Endodermal cell (in vitro differentiated cells): ENCODE measurements around the gene GLRX3. TPM values are rescaled to one million over a fixed set of nuclear protein-coding genes. Genes with fewer than 3 reads are reported as not detected.

ENCODE experiments used
- DNase-seq: peaks from one replicate; pipeline ENCODE4 v3.0.0-alpha.2; 2017
- H3K27ac ChIP-seq: 2 replicates; pipeline ENCODE4 v1.5.1; 2013; ENCODE audit warnings: mild to moderate bottlenecking, low read depth, low read length, moderate library complexity
- H3K27me3 ChIP-seq: 2 replicates; pipeline ENCODE4 v1.6.1; 2013; ENCODE audit warnings: mild to moderate bottlenecking, low read length, moderate library complexity; ENCODE audit not compliant: insufficient read depth, control insufficient read depth, poor library complexity, severe bottlenecking
- H3K36me3 ChIP-seq: 2 replicates; pipeline ENCODE4 v1.7.0; 2013; ENCODE audit warnings: mild to moderate bottlenecking, low read length, moderate library complexity; ENCODE audit not compliant: control insufficient read depth, insufficient read depth
- H3K4me1 ChIP-seq: one replicate; pipeline ENCODE4 v1.7.0; 2013; ENCODE audit warnings: low read length; ENCODE audit not compliant: control insufficient read depth, insufficient read depth
- H3K4me3 ChIP-seq: 2 replicates; pipeline ENCODE4 v1.5.1; 2013; ENCODE audit warnings: mild to moderate bottlenecking, low read length, moderate library complexity
- H3K9ac ChIP-seq: 2 replicates; pipeline ENCODE4 v1.6.1; 2013; ENCODE audit warnings: mild to moderate bottlenecking, low read length, moderate library complexity; ENCODE audit not compliant: poor library complexity, severe bottlenecking; ENCODE audit errors: extremely low read depth
- H3K9me3 ChIP-seq: 2 replicates; pipeline ENCODE4 v1.6.1; 2013; ENCODE audit warnings: mild to moderate bottlenecking, low read length, moderate library complexity; ENCODE audit not compliant: control insufficient read depth
- H3K27ac Mint-ChIP-seq: 2 replicates; pipeline ENCODE4 v1.8.0; 2020; ENCODE audit warnings: mixed read lengths
- H3K27me3 Mint-ChIP-seq: 2 replicates; pipeline ENCODE4 v1.8.0; 2021; ENCODE audit warnings: mild to moderate bottlenecking, mixed read lengths; ENCODE audit not compliant: insufficient read depth
- H3K36me3 Mint-ChIP-seq: 2 replicates; pipeline ENCODE4 v1.8.0; 2020; ENCODE audit warnings: low read depth, mixed read lengths
- H3K4me1 Mint-ChIP-seq: 2 replicates; pipeline ENCODE4 v1.8.0; 2020; ENCODE audit warnings: mixed read lengths
- H3K4me3 Mint-ChIP-seq: 2 replicates; pipeline ENCODE4 v1.8.0; 2020; ENCODE audit warnings: mild to moderate bottlenecking, moderate library complexity, mixed read lengths
- H3K9me3 Mint-ChIP-seq: 2 replicates; pipeline ENCODE4 v1.8.0; 2020; ENCODE audit warnings: mild to moderate bottlenecking, mixed read lengths
- CTCF ChIP-seq: fragments of 200-600 bp; sonication (generic); conservative IDR thresholded peaks from 2 replicates; pipeline ENCODE4 v1.5.0; 2021; ENCODE audit warnings: antibody characterized with exemption, mild to moderate bottlenecking
- WGBS, 2 experiments: methylation state at CpG; one replicate each; pipeline versions ENCODE4 v1.1.5 to v1.1.7; 2013; ENCODE audit warnings: missing lambda C conversion rate in 2 of 2, mixed read lengths in 1 of 2; ENCODE audit not compliant: insufficient coverage in 1 of 2, insufficient read length in 1 of 2; 5-methylcytosine and 5-hydroxymethylcytosine counted together
- total RNA-seq, 2 donors: library from RNA; stranded (reverse); fragmentation: NEBNext Ultra II Directional in 1 of 2; extraction: Animal tissue kit (Norgen Biotek cat#: 25700) in 1 of 2; gene quantifications; 2 replicates in 1 of 2; 3 replicates in 1 of 2; pipeline ENCODE4 v1.2.1, GENCODE V29; 2021

The GLRX3 gene
- total RNA-seq, 2 donors from 2014 or later = 119 to 123 TPM

- Mint-ChIP-seq H3K9me3 (peaks cover 2% of the 10 kb centered on the region), H3K4me3 (no peak overlapping the region), H3K36me3 (peaks cover 2% of the 10 kb centered on the region), H3K27me3 (peaks cover 7% of the 10 kb centered on the region), H3K4me1 (peaks cover 2% of the 10 kb centered on the region), H3K27ac (no peak overlapping the region)
- no peak overlapping the region for H3K9ac ChIP-seq
- no peak for TF ChIP-seq CTCF
- H3K36me3 ChIP-seq = no peaks in the 10 kb centered on the region
- no peak overlapping the region for H3K4me3 ChIP-seq
- WGBS, 2 experiments = 89 to 100% methylated on average over 1 to 21 of the region's 21 CpGs
- H3K27me3 ChIP-seq = no peaks in the 10 kb centered on the region
- no peak for DNase-seq
- H3K27ac ChIP-seq = no peak overlapping the region
- no peaks in the 10 kb centered on the region for H3K4me1 ChIP-seq
- H3K9me3 ChIP-seq = no peaks in the 10 kb centered on the region
These were observed 58.2 kb downstream of the GLRX3 start for GRCh38 chr10:130194194-130194990.

GRCh38 chr10:130194991-130195645 lies 58.9 kb downstream of the GLRX3 start:
- TF ChIP-seq CTCF = no peak
- Histone ChIP-seq H3K36me3 (no peaks in the 10 kb centered on the region), H3K9ac (no peak overlapping the region), H3K27ac (no peak overlapping the region), H3K4me1 (no peaks in the 10 kb centered on the region), H3K9me3 (no peaks in the 10 kb centered on the region), H3K27me3 (no peaks in the 10 kb centered on the region), H3K4me3 (no peak overlapping the region)
- H3K27me3 Mint-ChIP-seq = peaks cover 7% of the 10 kb centered on the region
- WGBS, 2 experiments = 95 to 100% methylated on average over 5 to 19 of the region's 19 CpGs
- H3K4me3 Mint-ChIP-seq = no peak overlapping the region
- H3K27ac Mint-ChIP-seq = no peak overlapping the region
- no peaks in the 10 kb centered on the region for H3K36me3 Mint-ChIP-seq
- DNase-seq = no peak
- peaks cover 2% of the 10 kb centered on the region for H3K4me1 Mint-ChIP-seq
- no peaks in the 10 kb centered on the region for H3K9me3 Mint-ChIP-seq

GRCh38 chr10:130195746-130196294 lies 59.6 kb downstream of the GLRX3 start:
- Histone ChIP-seq H3K9me3 (no peaks in the 10 kb centered on the region), H3K27me3 (no peaks in the 10 kb centered on the region), H3K4me1 (no peaks in the 10 kb centered on the region), H3K4me3 (no peak overlapping the region), H3K27ac (no peak overlapping the region), H3K36me3 (no peaks in the 10 kb centered on the region), H3K9ac (no peak overlapping the region)
- Mint-ChIP-seq H3K4me3 (no peak overlapping the region), H3K27ac (no peak overlapping the region), H3K9me3 (no peaks in the 10 kb centered on the region), H3K4me1 (peaks cover 2% of the 10 kb centered on the region), H3K36me3 (no peaks in the 10 kb centered on the region), H3K27me3 (peaks cover 7% of the 10 kb centered on the region)
- 82 to 89% methylated on average over 4 to 10 of the region's 10 CpGs for WGBS, 2 experiments
- DNase-seq = no peak
- no peak for TF ChIP-seq CTCF
